Fibroblast of the conjunctiva (primary cell): ENCODE data around the gene MCM9.
"Not testable (repeated sequence)": the region's sequence is repeated elsewhere in the genome, so short reads cannot be mapped to it uniquely, and the experiment has no call there.

Experiments
- DNase-seq: peaks from one replicate; pipeline ENCODE4 v3.0.0-alpha.2; 2010; ENCODE audit warnings: low read depth

The MCM9 gene

DNA sequence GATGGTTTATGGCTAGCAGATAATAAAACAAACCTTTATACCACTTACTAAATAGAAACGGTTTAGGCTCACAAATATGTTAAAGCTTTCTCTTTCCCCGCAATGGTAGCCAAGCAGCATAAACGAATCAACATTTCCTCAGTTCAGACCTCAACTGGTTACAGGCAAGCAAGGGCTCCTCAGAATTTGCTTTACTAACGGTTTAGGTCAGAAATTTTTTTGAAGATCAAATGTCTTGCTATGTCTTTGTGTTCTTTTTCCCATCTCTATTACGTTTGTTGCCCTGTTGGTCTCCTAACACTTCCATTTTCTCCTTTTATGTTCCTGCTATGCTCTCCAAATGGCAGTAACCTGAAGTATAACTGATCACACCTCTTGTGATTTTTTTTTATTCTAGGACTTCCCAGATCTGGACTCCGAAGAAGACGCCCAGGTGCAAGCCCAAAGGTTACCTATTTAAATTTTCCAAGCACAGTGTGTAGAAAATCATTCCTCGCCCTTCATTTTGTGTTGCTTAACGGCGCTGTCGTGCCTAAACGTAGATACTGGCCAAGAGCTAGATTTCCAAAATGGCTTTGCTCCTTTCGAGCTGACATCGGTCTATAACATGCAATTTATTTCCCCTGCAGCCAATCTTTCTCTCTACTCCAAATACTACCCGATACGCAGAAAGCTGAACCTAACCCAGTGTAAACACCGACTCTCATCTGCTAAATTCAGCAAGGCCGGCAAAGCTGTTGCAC, 41.7 kb downstream of the MCM9 start:
- peak; percentile 62 for DNase-seq

DNA sequence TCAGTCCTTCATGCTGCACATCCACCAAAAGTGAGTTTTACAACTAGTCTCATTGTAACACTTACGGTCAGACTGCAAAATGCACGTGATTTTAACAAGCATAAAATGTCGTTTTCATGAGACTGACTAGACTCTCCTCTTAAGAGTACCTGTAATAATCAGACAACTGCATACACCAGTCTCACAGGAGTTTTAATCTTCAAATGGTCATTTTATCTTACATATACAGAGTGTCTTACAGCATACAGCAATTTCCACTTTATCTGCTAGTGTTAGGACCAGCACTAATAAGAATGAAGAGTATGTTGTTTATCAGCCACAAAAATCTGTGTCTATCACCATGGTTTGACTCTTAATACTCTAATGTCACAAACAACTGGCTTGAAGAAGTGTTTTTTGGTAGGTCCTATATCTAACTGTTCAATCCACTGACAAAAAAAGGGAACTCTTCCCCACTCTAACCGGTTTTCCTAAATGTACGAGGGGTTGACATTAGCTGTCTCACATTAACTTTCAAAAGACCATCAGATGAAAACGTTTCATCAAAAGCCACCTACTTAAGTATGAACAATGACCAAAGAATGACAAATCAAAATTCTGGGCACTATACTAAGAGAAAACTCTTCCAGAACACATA, 42.5 kb downstream of the MCM9 start:
- no peak for DNase-seq

DNA sequence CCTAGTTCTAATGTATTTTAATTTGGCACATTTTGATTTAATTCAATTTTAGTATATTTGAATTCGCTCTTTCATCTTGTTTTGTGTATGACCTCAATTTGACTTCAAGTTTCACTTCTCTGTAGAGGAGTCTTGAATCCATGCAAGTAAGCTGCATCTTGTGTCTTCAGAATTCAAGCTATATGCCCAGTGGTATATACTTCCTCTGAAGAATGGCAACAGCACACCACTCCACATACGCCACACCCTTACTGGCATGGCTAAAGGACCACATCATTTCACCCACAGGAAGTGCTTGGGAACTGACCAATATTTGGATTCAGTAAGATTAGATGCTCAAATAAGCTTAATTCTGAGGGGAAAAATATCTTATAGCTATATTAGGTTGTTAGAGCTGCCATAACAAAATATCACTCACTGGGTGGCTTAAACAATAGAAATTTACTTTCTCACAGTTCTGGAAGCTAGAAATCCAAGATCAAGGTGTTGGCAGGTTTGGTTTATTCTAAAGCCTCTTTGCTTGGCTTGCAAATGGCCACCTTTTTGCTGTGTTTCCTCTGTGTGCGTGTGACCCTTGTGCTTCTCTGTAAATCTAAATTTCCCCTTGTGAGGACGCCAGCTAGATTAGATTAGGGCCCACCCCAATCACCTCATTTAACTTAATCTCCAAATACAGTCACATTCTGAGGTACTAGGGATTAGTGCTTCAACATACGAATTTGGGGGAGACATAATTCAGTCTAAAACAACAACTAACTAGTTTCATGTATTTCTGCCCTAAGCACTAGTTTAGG, 43.8 kb downstream of the MCM9 start:
- no peak for DNase-seq

DNA sequence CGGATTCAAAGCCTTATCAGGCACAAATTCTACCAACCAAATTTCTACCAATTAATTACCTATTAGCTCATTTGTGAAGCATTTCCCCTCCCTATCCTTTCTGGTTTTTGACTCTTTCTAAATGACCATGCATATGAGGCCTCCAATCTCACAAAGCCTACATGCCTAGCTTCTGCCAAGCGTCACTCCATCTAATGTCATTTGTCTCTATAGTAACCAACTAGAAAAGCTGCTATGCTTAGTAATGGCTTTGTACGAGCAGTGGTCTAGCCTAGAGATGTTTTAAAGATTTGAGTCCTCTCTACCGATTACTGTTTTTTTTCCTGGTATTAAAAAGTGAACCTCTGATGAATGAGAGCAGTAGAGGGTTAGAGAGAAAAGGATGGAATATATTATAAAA, 45.8 kb downstream of the MCM9 start:
- no peak for DNase-seq

DNA sequence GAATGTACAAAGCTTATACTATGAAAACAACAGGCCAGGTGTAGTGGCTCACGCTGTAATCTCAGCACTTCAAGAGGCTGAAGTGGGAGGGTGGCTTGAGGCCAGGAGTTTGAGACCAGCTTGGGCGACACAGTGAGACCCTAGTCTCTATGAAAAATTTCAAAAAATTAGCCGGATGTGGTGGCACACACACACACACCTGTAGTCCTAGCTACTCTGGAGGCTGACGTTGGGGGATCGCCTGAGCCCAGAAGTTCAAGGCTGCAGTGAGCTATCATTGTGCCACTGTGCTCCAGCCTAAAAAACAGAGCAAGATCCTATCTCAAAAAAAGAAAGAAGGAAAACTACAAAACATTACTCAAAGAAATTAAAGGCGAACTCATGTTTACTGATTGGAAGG, 48.3 kb downstream of the MCM9 start:
- no peak for DNase-seq

DNA sequence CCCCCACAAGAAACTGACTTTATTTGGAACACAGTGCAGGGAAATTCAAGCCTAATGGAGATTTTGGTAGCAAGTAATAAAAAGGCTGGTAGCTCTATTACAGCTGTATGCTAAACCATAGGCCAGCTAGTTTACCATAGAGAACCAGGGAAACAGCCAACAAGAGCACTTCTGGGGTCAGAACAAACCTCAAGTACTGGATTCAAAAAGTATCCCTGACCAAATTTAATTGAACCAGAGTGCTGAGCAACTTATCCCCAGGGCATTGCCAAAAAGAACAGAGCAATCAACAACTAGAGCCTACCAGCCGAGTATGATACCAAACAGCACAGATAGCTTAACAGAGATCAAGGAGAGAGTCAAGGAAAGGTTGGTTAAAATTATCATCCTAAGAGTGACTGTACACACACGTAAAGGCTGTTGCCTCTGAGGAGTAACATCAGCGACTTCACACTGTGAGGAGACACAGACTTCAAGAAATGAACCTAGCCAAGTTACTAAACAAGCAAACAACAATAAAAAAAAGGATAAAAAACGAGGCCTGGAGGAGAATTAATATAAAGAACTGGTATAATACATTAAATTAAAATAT, 52.5 kb downstream of the MCM9 start:
- DNase-seq, result no peak

DNA sequence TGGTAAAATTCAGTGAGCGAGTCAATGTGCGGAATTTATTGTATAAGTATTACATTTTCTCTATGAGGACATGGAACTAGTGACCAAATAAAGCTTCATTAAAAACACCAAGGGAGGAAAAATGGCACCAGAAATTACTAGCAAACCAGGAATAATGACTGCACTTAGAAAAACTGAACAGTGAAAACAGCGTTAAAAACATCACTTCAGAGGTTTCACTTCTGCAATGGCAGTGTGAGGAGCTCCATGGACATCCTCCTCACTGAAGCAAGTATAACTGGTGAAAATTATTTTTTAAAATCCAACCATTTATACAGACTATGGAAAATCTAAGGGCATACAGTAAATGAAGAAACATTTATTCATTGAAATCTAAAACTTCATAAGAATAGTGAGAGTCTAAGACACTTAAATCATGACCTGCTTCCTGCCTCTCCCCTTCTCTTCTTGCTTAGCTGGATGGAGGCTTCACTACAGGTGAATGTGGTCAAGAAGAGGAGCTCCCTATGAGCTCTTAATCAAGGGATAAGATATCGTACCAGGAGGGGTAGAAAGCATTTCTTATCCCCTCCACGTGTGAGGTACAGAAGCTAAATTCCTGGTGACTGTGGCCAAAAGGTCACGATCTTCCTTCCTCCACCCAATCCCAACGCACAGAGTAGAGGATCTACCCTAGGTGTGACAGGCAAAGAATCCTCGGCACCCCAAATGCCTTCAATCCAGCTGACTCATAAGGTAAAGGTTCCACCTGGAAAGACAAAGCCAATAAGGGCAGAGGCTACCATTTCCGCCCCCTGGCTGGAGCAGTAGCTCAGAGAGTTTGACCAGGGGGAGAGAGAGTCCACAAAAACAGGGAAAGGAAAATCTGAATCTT, 53.3 kb downstream of the MCM9 start:
- DNase-seq, result no peak

DNA sequence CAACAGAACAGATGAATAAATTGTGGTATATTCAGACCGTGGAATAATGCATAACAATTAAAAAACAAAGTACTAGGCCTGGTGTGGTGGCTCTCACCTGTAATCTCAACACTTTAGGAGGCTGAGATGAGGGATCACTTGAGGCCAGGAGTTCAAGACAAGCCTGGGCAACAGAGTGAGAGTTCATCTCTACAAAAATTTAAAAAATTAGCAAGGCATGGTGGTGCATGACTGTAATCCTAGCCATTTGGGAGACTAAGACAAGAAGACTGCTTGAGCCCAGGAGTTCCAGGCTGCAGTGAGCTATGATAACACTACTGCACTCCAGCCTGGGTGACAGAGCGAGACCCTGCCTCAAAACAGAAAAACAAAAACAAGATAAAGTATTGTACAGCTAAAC, 57.2 kb downstream of the MCM9 start:
- no peak for DNase-seq

DNA sequence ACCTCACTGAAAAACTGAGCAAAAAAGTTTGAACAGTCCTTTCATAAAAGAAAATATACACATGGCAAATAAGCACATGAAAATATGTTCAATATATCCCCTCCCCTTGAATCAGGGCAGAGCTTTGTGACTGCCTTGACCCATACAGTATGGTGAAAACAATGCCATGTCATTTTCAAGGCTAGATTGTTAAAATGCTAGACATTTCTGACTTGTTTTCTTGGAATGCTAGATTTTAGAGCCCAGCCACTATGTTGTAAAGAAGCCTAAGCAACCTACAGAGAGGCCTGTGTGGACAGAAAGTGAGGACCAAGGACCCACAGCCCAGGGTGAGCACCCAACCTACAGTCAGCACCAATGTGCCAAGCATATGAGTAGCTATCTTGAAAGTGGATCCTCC, 58.1 kb downstream of the MCM9 start:
- DNase-seq, result no peak

DNA sequence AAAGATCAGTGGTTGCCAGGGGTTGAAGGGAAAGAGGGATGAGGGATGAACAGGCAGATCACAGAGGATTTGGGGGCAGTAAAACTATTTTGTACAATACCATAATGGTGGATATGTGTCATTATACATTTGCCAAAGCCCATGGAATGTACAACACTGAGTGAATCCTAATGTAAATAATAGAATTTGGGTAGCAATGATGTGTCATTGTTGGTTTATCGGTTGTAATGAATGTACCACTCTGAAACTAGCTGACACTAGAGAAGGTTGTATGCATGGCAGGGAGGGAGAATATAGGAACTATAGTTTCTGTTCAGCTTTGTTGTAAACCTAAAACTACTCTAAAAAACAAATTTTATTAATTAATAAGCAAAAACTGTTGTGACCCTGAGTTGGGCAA, 58.8 kb downstream of the MCM9 start:
- DNase-seq, result no peak

DNA sequence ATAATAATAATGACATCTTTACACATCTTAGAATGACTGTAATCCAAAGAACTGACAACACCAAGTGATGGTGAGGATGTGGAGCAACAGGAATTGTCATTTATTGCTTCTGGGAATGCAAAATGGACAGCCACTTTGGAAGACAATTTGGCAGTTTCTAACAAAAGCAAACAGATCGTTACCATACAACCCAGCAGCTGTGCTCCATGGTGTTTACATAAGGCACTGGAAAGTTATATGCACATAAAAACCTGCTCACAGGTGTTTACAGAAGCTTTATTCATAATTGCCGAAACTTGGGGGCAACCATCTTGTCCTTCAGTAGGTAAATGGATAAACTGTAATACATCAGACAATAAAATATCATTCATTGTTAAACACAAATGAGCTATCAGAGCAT, 59.3 kb downstream of the MCM9 start:
- no peak for DNase-seq

DNA sequence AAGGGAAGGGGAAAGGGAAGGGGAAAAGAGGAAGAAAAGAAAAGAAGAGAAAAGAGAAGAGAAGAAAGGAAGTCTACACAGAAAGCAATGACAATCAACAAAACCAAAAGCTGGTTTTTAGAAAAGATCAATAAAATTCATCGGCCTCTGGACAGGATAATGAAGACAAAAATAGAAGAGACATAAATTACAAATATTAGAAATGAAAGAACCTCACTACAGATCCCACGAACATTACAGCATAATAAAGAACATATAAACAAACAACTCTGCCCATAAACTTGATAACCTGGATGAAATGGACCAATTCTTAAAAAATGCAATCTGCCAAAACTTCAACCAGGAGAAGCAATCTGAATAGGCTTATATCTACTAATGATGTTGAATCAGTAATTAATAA, 61.7 kb downstream of the MCM9 start:
- DNase-seq, result no peak

DNA sequence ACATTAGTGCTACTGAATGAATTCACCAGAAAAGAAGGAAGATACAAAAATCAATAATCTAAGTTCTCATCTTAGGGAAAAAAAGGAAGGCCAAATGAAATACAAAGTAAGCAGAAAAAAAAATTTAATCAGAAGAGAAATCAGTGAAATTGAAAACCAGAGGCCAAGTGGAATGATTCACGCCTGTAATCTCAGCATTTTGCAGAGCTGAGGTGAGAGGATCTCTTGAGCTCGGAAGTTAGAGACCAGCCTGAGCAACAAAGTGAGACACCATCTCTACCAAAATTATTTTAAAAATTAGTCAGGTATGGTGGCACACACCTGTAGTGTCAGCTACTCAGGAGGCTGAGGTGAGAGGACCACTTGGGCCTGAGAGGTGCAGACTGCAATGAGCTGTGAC, 62.2 kb downstream of the MCM9 start:
- DNase-seq, result no peak

DNA sequence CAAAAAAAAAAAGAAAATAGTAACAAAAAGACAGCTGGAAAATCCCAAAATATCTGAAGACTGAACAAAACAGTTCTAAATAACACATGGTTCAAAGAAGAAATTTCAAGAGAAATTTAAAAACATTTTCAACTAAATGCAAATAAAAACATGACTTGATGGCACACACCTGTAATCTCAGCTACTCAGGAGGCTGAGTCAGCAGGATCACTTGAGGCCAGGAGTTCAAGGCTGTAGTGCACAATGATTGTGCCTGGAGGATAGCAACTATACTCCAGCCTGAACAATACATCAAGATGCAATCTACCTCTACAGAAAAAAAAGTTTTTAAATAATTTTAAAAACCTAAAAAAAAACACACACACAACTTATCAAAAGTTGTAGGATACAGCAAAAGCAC, 62.6 kb downstream of the MCM9 start:
- no peak for DNase-seq

DNA sequence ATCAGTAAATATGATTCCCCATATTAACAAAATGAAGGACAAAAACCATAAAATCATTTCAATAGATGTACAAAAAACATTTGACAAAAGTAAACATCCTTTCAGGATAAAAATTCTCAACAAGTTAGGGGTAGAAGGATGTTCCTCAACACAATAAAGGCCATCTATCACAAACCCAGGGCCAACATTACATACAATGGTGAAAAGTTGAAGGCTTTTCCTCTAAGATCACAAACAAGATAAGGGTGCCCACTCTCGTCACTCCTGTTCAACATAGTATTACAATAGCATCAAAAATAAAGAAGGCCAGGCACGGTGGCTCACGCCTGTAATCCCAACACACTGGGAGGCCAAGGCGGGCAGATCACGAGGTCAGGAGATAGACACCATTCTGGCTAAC, 63.6 kb downstream of the MCM9 start:
- DNase-seq, result no peak

DNA sequence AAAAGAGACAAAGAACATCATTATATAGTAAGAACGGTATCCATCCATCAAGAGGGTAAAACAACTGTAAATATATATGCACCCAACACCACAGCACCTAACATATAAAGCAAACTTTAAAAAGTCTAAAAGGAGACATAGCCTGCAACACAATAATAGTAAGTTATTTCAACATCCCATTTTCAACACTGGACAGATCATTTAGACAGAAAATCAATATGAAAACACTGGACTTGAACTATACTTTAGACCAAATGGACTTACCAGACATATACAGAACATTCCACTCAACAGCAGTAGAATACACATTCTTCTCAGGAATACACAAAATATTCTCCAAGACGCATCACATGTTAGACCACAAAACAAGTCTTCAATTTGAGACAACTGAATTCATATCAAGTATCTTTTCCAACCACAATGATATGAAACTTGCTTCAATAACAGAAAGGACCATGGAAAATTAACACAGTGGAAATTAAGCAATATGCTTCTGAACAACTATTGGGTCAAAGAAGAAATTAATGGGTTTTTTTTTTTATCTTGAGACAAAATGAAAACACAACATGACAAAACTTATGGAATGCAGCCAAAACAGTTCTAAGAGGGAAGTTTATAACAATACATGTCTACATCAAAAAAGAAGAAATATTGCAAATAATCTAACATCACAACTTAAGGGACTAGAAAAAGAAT, 64.9 kb downstream of the MCM9 start:
- no peak for DNase-seq

DNA sequence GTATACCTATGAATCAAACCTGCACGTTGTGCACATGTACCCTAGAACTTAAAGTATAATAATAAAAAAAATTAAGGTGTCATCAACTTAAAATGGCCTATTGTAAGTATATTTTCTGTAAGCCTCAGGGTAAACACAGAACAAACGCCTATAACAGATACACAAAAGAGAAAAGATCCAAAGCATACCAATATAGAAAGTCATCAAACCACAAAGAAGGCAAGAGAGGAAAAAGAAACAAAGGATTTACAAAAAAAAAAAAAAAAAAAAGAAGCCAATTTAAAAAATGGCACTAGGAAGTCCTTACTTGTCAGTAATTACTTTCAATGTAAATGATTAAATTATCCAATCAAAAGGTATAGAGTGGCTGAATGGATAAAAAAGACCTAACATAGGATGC, 65.6 kb downstream of the MCM9 start:
- DNase-seq, result no peak

DNA sequence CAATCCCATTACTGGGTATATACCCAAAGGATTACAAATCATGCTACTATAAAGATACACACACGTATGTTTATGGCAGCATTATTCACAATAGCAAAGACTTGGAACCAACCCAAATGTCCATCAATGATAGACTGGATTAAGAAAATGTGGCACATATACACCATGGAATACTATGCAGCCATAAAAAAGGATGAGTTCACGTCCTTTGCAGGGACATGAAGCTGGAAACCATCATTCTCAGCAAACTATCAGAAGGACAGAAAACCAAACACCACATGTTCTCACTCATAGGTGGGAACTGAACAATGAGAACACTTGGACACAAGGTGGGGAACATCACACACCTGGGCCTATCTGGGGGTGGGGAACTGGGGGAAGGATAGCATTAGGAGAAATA, 66.1 kb downstream of the MCM9 start:
- not testable (repeated sequence) for DNase-seq

DNA sequence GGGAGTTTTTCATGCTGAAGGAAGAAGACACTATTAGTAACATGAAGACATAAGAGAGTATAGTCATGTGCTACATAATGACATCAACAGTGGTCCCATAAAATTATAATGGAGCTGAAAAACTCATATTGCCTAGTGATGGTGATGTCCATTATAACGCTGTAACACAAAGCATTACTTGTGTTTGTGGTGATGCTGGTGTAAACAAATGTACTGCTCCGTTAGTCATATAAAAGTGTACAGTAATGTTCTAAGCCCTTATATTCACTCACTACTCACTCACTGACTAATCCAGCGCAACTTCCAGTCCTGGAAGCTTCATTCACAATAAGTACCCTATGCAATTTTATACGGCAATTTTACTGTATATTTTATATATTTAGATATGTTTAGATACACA, 67.8 kb downstream of the MCM9 start:
- DNase-seq, result no peak

DNA sequence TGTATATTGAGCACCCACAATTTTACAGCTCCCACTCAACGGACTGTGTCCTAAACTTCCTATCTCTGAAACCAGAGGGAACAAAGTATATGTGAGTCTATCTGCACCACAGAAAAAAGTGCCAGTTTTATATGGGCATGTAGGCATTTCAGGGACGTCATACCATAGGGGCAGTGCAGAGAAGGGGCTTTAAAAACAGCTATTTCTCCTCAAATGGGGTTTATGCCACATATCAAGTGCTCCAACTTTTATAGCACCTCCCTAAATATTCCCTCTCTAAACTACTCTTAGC, 69.9 kb downstream of the MCM9 start:
- no peak for DNase-seq

DNA sequence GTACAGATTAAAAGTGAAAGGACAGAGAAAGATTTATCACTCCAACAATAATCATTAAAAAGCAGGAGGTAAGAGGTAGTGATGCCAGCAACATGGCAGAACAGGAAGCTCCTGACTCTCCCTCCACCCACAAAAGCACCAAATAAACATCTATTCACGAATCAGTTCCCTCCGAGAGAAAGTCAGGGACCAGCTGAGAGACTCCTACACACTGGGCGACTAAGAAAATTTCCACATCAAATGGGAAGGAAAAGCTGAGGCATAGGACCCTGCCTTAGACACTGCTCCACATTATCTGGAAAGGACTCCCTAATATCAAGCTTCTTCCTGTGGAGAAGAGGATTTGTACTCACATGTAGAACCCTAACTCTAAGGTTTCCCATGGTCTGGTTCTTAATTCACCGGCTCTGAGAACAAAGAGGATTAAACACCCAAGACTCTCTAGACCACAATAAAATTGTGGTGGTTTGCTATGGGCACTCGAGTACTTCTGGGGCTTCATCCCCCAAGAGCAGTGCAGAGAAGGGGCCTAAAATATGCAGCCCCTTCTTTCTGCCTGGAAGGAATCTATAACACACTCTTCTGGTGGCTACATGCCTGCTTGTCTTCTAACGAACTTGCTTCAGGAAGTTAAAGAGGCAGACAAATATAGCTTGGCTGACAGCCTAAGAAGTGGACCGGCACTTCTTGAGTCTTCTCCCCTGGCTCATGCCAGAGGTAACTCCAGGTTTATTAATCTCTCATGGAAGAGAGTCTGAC, 70.4 kb downstream of the MCM9 start:
- no peak for DNase-seq
